Parathyroid adenoma (tissue), 2 donors: ENCODE results near the gene KRT76.

Experiments
- H2AFZ ChIP-seq: fragments of 300-600 bp; sonication (generic); one replicate; pipeline ENCODE4 v1.7.0; 2017; ENCODE audit warnings: antibody characterized with exemption, mild to moderate bottlenecking
- H3K27ac ChIP-seq: fragments of 300-600 bp; sonication (generic); one replicate; pipeline ENCODE4 v1.7.0; 2017
- H3K27me3 ChIP-seq: fragments of 300-600 bp; sonication (generic); one replicate; pipeline ENCODE4 v1.7.0; 2017; ENCODE audit warnings: low read length; ENCODE audit not compliant: control insufficient read depth, insufficient read depth
- H3K36me3 ChIP-seq: fragments of 300-600 bp; sonication (generic); one replicate; pipeline ENCODE4 v1.7.0; 2017; ENCODE audit warnings: low read length; ENCODE audit not compliant: control insufficient read depth, insufficient read depth
- H3K4me1 ChIP-seq: fragments of 300-600 bp; sonication (generic); one replicate; pipeline ENCODE4 v1.7.0; 2017; ENCODE audit warnings: control low read depth
- H3K4me2 ChIP-seq: fragments of 300-600 bp; sonication (generic); one replicate; pipeline ENCODE4 v1.7.0; 2017; ENCODE audit warnings: low read length
- H3K4me3 ChIP-seq: fragments of 300-600 bp; sonication (generic); one replicate; pipeline ENCODE4 v1.7.0; 2017; ENCODE audit warnings: low read depth, low read length
- H3K79me2 ChIP-seq: fragments of 300-600 bp; sonication (generic); one replicate; pipeline ENCODE4 v1.7.0; 2017; ENCODE audit warnings: control low read depth
- H3K9ac ChIP-seq: fragments of 300-600 bp; sonication (generic); one replicate; pipeline ENCODE4 v1.7.0; 2017; ENCODE audit warnings: mild to moderate bottlenecking
- H3K9me3 ChIP-seq: fragments of 300-600 bp; sonication (generic); one replicate; pipeline ENCODE4 v1.7.0; 2017; ENCODE audit warnings: low read length; ENCODE audit not compliant: control insufficient read depth
- TF ChIP-seq, protein P1 (sequence below): fragments of 300-600 bp; sonication (generic); IDR thresholded peaks from one replicate; pipeline ENCODE4 v1.7.0; 2017; ENCODE audit warnings: antibody characterized with exemption, mild to moderate bottlenecking
- donor health status: primary hyperparathyroidism.

The KRT76 gene

DNA sequence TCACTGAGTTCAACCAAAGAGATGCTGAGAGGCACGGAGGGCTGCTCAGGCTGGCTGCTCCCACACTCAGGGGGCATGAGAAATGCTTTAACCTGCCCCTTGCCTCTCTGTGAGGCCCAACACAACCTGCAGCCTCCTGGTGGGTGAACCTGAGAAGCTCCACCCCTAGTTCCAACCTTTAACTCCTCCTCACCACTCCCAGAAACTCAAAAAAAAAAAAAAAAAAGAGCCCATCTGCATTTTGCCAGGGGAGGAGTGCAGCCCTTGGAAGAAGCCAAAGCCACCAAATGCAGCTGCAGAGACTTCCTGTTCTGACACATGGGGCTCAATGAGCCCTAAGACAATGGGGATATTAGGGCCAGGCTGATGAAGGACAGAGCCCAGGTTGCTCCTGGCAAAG is 27.9 kb upstream of the KRT76 start:
- H2AFZ ChIP-seq: no peak overlapping the region
- H3K36me3 ChIP-seq: no peaks in the 10 kb centered on the region
- no peak overlapping the region for H3K27ac ChIP-seq
- H3K79me2 ChIP-seq: no peaks in the 10 kb centered on the region
- H3K4me2 ChIP-seq: no peak overlapping the region
- H3K9me3 ChIP-seq: no peaks in the 10 kb centered on the region
- no peaks in the 10 kb centered on the region for H3K27me3 ChIP-seq
- TF ChIP-seq, protein P1, sequence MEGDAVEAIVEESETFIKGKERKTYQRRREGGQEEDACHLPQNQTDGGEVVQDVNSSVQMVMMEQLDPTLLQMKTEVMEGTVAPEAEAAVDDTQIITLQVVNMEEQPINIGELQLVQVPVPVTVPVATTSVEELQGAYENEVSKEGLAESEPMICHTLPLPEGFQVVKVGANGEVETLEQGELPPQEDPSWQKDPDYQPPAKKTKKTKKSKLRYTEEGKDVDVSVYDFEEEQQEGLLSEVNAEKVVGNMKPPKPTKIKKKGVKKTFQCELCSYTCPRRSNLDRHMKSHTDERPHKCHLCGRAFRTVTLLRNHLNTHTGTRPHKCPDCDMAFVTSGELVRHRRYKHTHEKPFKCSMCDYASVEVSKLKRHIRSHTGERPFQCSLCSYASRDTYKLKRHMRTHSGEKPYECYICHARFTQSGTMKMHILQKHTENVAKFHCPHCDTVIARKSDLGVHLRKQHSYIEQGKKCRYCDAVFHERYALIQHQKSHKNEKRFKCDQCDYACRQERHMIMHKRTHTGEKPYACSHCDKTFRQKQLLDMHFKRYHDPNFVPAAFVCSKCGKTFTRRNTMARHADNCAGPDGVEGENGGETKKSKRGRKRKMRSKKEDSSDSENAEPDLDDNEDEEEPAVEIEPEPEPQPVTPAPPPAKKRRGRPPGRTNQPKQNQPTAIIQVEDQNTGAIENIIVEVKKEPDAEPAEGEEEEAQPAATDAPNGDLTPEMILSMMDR: no peak
- H3K4me3 ChIP-seq: no peak overlapping the region
- H3K9ac ChIP-seq: no peak overlapping the region
- no peaks in the 10 kb centered on the region for H3K4me1 ChIP-seq

GRCh38 chr12:52802442-52802841 is 25.3 kb upstream of the KRT76 start:
- Histone ChIP-seq H3K4me1 (no peaks in the 10 kb centered on the region), H3K4me2 (no peak overlapping the region), H2AFZ (no peak overlapping the region), H3K4me3 (no peak overlapping the region), H3K9me3 (no peaks in the 10 kb centered on the region), H3K27ac (no peak overlapping the region), H3K9ac (no peak overlapping the region), H3K79me2 (no peaks in the 10 kb centered on the region), H3K36me3 (no peaks in the 10 kb centered on the region), H3K27me3 (no peaks in the 10 kb centered on the region)
- TF ChIP-seq, protein P1: no peak

DNA sequence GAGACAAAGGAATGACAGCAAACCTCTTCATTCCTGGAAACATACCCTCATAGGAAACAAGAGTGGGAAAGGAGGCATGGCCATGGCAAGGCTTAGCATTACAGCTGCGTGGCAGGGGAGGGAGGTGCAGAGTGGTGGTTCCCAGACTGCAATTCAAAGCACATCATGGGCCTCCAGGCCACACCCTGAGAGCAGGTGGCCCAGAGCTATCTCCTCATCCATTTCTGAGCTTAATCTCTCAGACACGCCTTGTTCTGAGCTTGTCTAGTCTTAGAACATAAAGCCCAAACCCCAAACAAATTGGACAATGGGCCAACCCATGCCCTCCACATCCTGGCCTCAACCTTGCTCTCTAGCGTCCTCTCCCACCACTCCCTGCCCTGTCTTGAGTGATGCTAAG is 24.6 kb upstream of the KRT76 start:
- Histone ChIP-seq H3K27me3 (no peaks in the 10 kb centered on the region), H3K9ac (no peak overlapping the region), H3K9me3 (no peaks in the 10 kb centered on the region), H3K4me2 (no peak overlapping the region), H3K36me3 (no peaks in the 10 kb centered on the region), H3K79me2 (no peaks in the 10 kb centered on the region), H3K27ac (no peak overlapping the region), H3K4me3 (no peak overlapping the region), H2AFZ (no peak overlapping the region), H3K4me1 (no peaks in the 10 kb centered on the region)
- TF ChIP-seq, protein P1: no peak

DNA sequence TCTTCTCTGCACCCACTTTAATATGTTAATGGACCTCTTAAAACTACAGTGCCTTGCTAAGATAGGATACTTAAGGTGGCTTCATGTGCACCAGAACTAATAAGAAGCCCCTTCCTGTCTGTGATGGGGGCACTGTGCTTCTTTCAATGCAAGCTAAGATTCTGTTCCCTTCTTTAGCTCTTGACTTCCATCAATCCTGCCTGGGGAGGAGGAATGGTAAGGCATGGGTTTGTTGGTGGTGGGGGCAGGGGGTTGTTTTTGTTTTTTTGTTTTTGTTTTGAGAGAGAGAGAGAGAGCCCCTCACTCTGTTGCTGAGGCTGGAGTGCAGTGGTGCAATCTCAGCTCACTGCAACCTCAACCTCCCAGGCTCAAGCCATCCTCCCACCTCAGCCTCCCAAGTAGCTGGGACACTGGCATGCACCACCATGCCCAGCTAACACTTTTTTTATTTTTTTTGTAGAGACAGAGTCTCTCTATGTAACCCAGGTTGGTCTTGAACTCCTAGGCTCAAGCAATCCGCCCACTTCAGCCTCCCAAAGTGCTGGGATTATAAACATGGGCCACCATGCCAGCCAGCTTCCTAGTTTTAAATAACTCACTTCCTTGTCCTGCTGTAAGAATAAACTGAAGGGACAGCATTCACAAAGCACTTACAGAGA is 23.2 kb upstream of the KRT76 start:
- Histone ChIP-seq H2AFZ (no peak overlapping the region), H3K4me3 (no peak overlapping the region), H3K4me2 (no peak overlapping the region), H3K4me1 (no peaks in the 10 kb centered on the region), H3K27ac (no peak overlapping the region), H3K9me3 (no peaks in the 10 kb centered on the region), H3K36me3 (no peaks in the 10 kb centered on the region), H3K27me3 (no peaks in the 10 kb centered on the region), H3K9ac (no peak overlapping the region), H3K79me2 (no peaks in the 10 kb centered on the region)
- TF ChIP-seq, protein P1: no peak
